K562 (cell line): ENCODE data around the gene PELI2. TPM values are rescaled to one million over a fixed set of nuclear protein-coding genes. Genes with fewer than 3 reads are reported as not detected.

ENCODE experiments used
- ATAC-seq: fragments of 200-7000 bp; cut with Tn5 transposase; 3 replicates; pipeline ENCODE4 v1.9.1; 2020; ENCODE audit warnings: moderate library complexity
- BruUV-seq: library from RNA; stranded (reverse); fragments of 400-500 nt; replicated peaks from 2 replicates; lab custom pipeline; 2021; lab: Mats Ljungman, UMichigan
- CTCF ChIA-PET: fragments of 300-600 bp; formaldehyde crosslinking; extraction: SDS; loops from one replicate; lab custom pipeline; 2021; ENCODE audit warnings: low intra/inter-chr PET ratio; lab: Yijun Ruan, JAX
- POLR2A ChIA-PET: fragments of 300-600, 350-650 bp; sonication (Branson Sonifier 250); formaldehyde crosslinking; extraction: SDS; loops from one replicate; lab custom pipeline; 2021; ENCODE audit warnings: antibody characterized with exemption, inconsistent platforms; lab: Yijun Ruan, JAX
- DNase-seq, 4 experiments: peaks; one replicate each; pipeline versions ENCODE4 v3.0.0 to v3.0.0-alpha.2; 2011 to 2018; ENCODE audit warnings: low spot score in 3 of 4, mixed read lengths in 3 of 4; ENCODE audit errors: extremely low read depth in 1 of 4
- FAIRE-seq: peaks from 2 replicates; lab custom pipeline; 2011; peaks lifted over from hg19 to GRCh38; lab: Jason Lieb, UNC
- H2AFZ ChIP-seq: 2 replicates; pipeline ENCODE4 v1.6.0; 2011; ENCODE audit warnings: low read depth, low read length, control low read depth, inconsistent platforms
- H3K27ac ChIP-seq: fragments of 200-600 bp; 3 replicates; pipeline ENCODE4 v1.8.0; 2011; ENCODE audit warnings: low read depth, mild to moderate bottlenecking, control low read depth, inconsistent platforms, low read length, moderate library complexity, mixed read lengths; ENCODE audit errors: extremely low read depth
- H3K27me3 ChIP-seq, 2 experiments: fragments of 300-600 bp in 1 of 2; 2 replicates in 1 of 2; 3 replicates in 1 of 2; pipeline versions ENCODE4 v1.6.0 to v1.8.0; 2011; ENCODE audit warnings: inconsistent platforms in 2 of 2, low read length in 2 of 2, mild to moderate bottlenecking in 1 of 2, mixed read lengths in 1 of 2, moderate library complexity in 1 of 2; ENCODE audit not compliant: control insufficient read depth in 2 of 2, insufficient read depth in 2 of 2
- H3K36me3 ChIP-seq: fragments of 300-600 bp; 3 replicates; pipeline ENCODE4 v1.8.0; 2011; ENCODE audit warnings: mild to moderate bottlenecking, low read length, inconsistent platforms; ENCODE audit not compliant: control insufficient read depth, insufficient read depth
- H3K4me1 ChIP-seq, 2 experiments: fragments of 200-600 bp in 1 of 2; replicated peaks in 1 of 2; 2 replicates in 1 of 2; 3 replicates in 1 of 2; pipeline versions ENCODE4 v1.5.1 to v1.8.0; 2011; ENCODE audit warnings: inconsistent platforms in 2 of 2, low read length in 2 of 2, mild to moderate bottlenecking in 1 of 2, mixed read lengths in 1 of 2, moderate library complexity in 1 of 2; ENCODE audit not compliant: control insufficient read depth in 2 of 2, insufficient read depth in 2 of 2
- H3K4me2 ChIP-seq: 2 replicates; pipeline ENCODE4 v1.6.1; 2011; ENCODE audit warnings: low read length, control low read depth, inconsistent platforms, mixed read lengths; ENCODE audit not compliant: insufficient read depth
- H3K4me3 ChIP-seq: fragments of 200-600 bp; sonication (generic), shearing (Covaris generic); 2 replicates; pipeline ENCODE4 v1.5.1; 2016; ENCODE audit warnings: control low read depth, inconsistent platforms
- H3K79me2 ChIP-seq: fragments of 200-600 bp; 3 replicates; pipeline ENCODE4 v1.8.0; 2011; ENCODE audit warnings: low read length, inconsistent platforms; ENCODE audit not compliant: control insufficient read depth, insufficient read depth
- H3K9ac ChIP-seq, 2 experiments: 2 replicates each; pipeline versions ENCODE4 v1.6.0 to v1.6.1; 2011; ENCODE audit warnings: low read depth in 2 of 2, low read length in 2 of 2, control low read depth in 1 of 2, inconsistent platforms in 1 of 2, mild to moderate bottlenecking in 1 of 2, mixed read lengths in 1 of 2; ENCODE audit not compliant: insufficient read depth in 1 of 2
- H3K9me1 ChIP-seq: one replicate; pipeline ENCODE4 v1.6.0; 2011; ENCODE audit warnings: inconsistent platforms, mild to moderate bottlenecking, low read length, moderate library complexity; ENCODE audit not compliant: control insufficient read depth, insufficient read depth
- H3K9me3 ChIP-seq: replicated peaks from 2 replicates; pipeline ENCODE4 v1.5.1; 2011; ENCODE audit warnings: low read depth, low read length, inconsistent platforms; ENCODE audit not compliant: control insufficient read depth, insufficient read depth
- H4K20me1 ChIP-seq: replicated peaks from 2 replicates; pipeline ENCODE4 v1.6.1; 2011; ENCODE audit warnings: low read length, inconsistent platforms, mixed read lengths; ENCODE audit not compliant: control insufficient read depth, insufficient read depth
- DMBX1 ChIP-seq: fragments of 250-450 bp; sonication (Bioruptor Pico); IDR thresholded peaks from 2 replicates; pipeline ENCODE4 v1.8.0; 2022; ENCODE audit warnings: inconsistent platforms, mild to moderate bottlenecking, moderate library complexity, borderline replicate concordance
- WGBS: fragments of 100-300 bp; shearing (Covaris generic); methylation state at CpG from one replicate; pipeline ENCODE4 v1.1.6; 2016; ENCODE audit warnings: low coverage, mixed read lengths; ENCODE audit not compliant: insufficient coverage; ENCODE audit errors: missing lambda C conversion rate; 5-methylcytosine and 5-hydroxymethylcytosine counted together
- in situ Hi-C: fragments of 300-500 bp; cut with MboI; formaldehyde crosslinking; loops from 4 replicates; pipeline ENCODE4 v1.15.0; 2018; ENCODE audit warnings: inconsistent platforms, mixed read lengths
- intact Hi-C: fragments of 100-400 bp; cut with micrococcal nuclease; formaldehyde crosslinking; loops from 2 replicates; pipeline ENCODE4 v1.14.2; 2022
- polyA plus RNA-seq, 8 experiments: library from polyadenylated mRNA; depleted of rRNA in 4 of 8; stranded (reverse) in 5 of 8; unstranded in 3 of 8; fragments of >200 nt; fragmentation: Nextera tagmentation in 2 of 8; fragmentation: Illumina TruSeq in 1 of 8; extraction: Ambion mirVana in 2 of 8; extraction: Trizol in 1 of 8; gene quantifications; 2 replicates each; pipeline versions ENCODE4 v1.2.1 to v1.2.3, GENCODE V29; 2011 to 2014; ENCODE audit warnings: inconsistent platforms in 1 of 8, missing spikeins in 1 of 8
- total RNA-seq, 7 experiments: library from RNA; depleted of rRNA in 6 of 7; stranded (reverse); fragments of >200 nt in 6 of 7; fragmentation: Illumina TruSeq in 2 of 7; extraction: Trizol in 2 of 7; gene quantifications; 2 replicates each; pipeline versions ENCODE4 v1.2.1 to v1.2.3, GENCODE V29; 2011 to 2021; ENCODE audit warnings: low replicate concordance in 1 of 7
- TF ChIP-seq, protein P1 (sequence below): sonication (generic); formaldehyde crosslinking; IDR thresholded peaks from 2 replicates; pipeline ENCODE4 v1.8.0; 2023; ENCODE audit warnings: missing genetic modification reagents, mild to moderate bottlenecking, borderline replicate concordance
- TF ChIP-seq, protein P2 (sequence below): fragments of 450-650 bp; IDR thresholded peaks from 2 replicates; pipeline ENCODE4 v1.6.1; 2014; ENCODE audit warnings: low read depth, mild to moderate bottlenecking, moderate library complexity, borderline replicate concordance

Gene PELI2
- total and polyA plus RNA-seq, 9 of the 15 experiments (the other 6 are each of a cell fraction or from before 2014, with no cell fraction given), result 0.20 to 1.5 (median 0.44) TPM

DNA sequence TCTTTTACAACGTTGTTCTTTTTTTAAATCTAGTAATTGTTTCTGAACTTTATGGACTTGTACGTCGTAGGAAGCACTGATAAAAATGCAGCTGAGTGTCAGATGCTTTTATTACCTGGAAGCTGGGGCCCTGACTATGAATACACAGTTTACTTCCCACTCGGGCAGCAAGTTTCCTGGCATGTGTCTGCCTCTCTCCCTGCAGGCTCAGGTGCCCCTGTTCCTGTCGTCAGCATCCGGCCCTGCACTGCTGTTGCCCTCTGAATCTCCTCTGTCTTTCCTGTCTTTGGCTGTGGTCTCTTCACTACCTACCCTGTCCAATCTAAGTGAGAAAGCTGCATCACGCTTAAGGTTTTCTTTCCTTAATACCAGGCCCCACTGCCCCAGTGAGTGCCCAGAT, 75.8 kb downstream of the PELI2 start:
- POLR2A ChIA-PET, result interaction anchor here (2.5 kb wide), 1 partner anchor 11 kb away, joined by 7 read pairs; no protein-coding TSS in a partner anchor
- 56% methylated on average over 7 of the region's 7 CpGs for WGBS
- intact Hi-C loops (no loop called here), in situ Hi-C loops (no loop called here)
- CTCF ChIA-PET, result no interaction called here
- no peak overlapping the region for H3K4me2 ChIP-seq
- ATAC-seq (no peak), DNase-seq (no peak), FAIRE-seq (no peak)
- H2AFZ ChIP-seq, result no peak overlapping the region
- H3K9me3 ChIP-seq, result no peaks in the 10 kb centered on the region
- H3K36me3 ChIP-seq, result no peaks in the 10 kb centered on the region
- H3K79me2 ChIP-seq, result no peaks in the 10 kb centered on the region
- peaks cover 0 to 14% of the 10 kb centered on the region in 2 experiments; a peak in 2 of 5 replicates for H3K4me1 ChIP-seq
- H3K27ac ChIP-seq, result no peak overlapping the region
- no peaks in the 10 kb centered on the region for H4K20me1 ChIP-seq
- no peak overlapping the region for H3K4me3 ChIP-seq
- H3K9ac ChIP-seq, result no peak overlapping the region
- H3K9me1 ChIP-seq, result no peaks in the 10 kb centered on the region
- H3K27me3 ChIP-seq, result no peaks in the 10 kb centered on the region
- BruUV-seq, result no TSS peak
- TF ChIP-seq, protein P1, sequence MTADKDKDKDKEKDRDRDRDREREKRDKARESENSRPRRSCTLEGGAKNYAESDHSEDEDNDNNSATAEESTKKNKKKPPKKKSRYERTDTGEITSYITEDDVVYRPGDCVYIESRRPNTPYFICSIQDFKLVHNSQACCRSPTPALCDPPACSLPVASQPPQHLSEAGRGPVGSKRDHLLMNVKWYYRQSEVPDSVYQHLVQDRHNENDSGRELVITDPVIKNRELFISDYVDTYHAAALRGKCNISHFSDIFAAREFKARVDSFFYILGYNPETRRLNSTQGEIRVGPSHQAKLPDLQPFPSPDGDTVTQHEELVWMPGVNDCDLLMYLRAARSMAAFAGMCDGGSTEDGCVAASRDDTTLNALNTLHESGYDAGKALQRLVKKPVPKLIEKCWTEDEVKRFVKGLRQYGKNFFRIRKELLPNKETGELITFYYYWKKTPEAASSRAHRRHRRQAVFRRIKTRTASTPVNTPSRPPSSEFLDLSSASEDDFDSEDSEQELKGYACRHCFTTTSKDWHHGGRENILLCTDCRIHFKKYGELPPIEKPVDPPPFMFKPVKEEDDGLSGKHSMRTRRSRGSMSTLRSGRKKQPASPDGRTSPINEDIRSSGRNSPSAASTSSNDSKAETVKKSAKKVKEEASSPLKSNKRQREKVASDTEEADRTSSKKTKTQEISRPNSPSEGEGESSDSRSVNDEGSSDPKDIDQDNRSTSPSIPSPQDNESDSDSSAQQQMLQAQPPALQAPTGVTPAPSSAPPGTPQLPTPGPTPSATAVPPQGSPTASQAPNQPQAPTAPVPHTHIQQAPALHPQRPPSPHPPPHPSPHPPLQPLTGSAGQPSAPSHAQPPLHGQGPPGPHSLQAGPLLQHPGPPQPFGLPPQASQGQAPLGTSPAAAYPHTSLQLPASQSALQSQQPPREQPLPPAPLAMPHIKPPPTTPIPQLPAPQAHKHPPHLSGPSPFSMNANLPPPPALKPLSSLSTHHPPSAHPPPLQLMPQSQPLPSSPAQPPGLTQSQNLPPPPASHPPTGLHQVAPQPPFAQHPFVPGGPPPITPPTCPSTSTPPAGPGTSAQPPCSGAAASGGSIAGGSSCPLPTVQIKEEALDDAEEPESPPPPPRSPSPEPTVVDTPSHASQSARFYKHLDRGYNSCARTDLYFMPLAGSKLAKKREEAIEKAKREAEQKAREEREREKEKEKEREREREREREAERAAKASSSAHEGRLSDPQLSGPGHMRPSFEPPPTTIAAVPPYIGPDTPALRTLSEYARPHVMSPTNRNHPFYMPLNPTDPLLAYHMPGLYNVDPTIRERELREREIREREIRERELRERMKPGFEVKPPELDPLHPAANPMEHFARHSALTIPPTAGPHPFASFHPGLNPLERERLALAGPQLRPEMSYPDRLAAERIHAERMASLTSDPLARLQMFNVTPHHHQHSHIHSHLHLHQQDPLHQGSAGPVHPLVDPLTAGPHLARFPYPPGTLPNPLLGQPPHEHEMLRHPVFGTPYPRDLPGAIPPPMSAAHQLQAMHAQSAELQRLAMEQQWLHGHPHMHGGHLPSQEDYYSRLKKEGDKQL (CRISPR knock-in tag), result no peak
- no peak for TF ChIP-seq DMBX1 (CRISPR knock-in tag)
- TF ChIP-seq, protein P2, sequence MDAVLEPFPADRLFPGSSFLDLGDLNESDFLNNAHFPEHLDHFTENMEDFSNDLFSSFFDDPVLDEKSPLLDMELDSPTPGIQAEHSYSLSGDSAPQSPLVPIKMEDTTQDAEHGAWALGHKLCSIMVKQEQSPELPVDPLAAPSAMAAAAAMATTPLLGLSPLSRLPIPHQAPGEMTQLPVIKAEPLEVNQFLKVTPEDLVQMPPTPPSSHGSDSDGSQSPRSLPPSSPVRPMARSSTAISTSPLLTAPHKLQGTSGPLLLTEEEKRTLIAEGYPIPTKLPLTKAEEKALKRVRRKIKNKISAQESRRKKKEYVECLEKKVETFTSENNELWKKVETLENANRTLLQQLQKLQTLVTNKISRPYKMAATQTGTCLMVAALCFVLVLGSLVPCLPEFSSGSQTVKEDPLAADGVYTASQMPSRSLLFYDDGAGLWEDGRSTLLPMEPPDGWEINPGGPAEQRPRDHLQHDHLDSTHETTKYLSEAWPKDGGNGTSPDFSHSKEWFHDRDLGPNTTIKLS, result no peak
